ENCODE results near the gene NCOA7. TPM values are rescaled to one million over a fixed set of nuclear protein-coding genes. Genes with fewer than 3 reads are reported as not detected.
A peak's percentile ranks its signal among the peaks of the same experiment; 100 is the strongest.

NCOA7 gene
- total and polyA plus RNA-seq, 9 of the 15 experiments (the other 6 are each of a cell fraction or from before 2014, with no cell fraction given), result 5.8 to 14.6 (median 9.3) TPM

GRCh38 chr6:125865015-125865414 is 74.3 kb downstream of the NCOA7 start:
- H4K20me1 ChIP-seq (replicated peaks; ENCODE audit: control insufficient read depth, insufficient read depth, low read length), result no peaks in the 10 kb centered on the region
- H3K79me2 ChIP-seq (ENCODE audit: control insufficient read depth, insufficient read depth, low read length), result no peaks in the 10 kb centered on the region
- no peak overlapping the region for H3K4me3 ChIP-seq
- H3K9me3 ChIP-seq (replicated peaks; ENCODE audit: control insufficient read depth, insufficient read depth, low read depth, low read length), result no peaks in the 10 kb centered on the region
- H3K9me1 ChIP-seq (ENCODE audit: control insufficient read depth, insufficient read depth, low read length), result no peaks in the 10 kb centered on the region
- H3K27me3 ChIP-seq (ENCODE audit: control insufficient read depth in 2 of 2, insufficient read depth in 2 of 2, low read length in 2 of 2), result no peaks in the 10 kb centered on the region
- BruUV-seq (replicated peaks), result no TSS peak
- no peak overlapping the region for H3K27ac ChIP-seq (ENCODE audit: extremely low read depth, low read depth, low read length)
- no peak for TF ChIP-seq MXI1 (IDR thresholded peaks at IDR 0.05; ENCODE audit: low read depth, low read length)
- no peak for TF ChIP-seq ZNF75A (CRISPR knock-in tag; IDR thresholded peaks at IDR 0.05)
- no peak for TF ChIP-seq ZNF282 (CRISPR knock-in tag; IDR thresholded peaks at IDR 0.05)
- no peak for TF ChIP-seq ZNF592 (IDR thresholded peaks at IDR 0.05)
- TF ChIP-seq TBP (optimal IDR thresholded peaks at IDR 0.05; ENCODE audit: low read depth, low read length), result no peak
- TF ChIP-seq EP400 (IDR thresholded peaks at IDR 0.05), result no peak
- TF ChIP-seq HSF4 (CRISPR knock-in tag; IDR thresholded peaks at IDR 0.05; ENCODE audit: borderline replicate concordance), result no peak
- TF ChIP-seq EZH2 (IDR thresholded peaks at IDR 0.05; ENCODE audit: borderline replicate concordance, low read depth, low read length), result no peak
- no peak for TF ChIP-seq EGR1 (conservative IDR thresholded peaks at IDR 0.05)
- TF ChIP-seq MEIS2 (IDR thresholded peaks at IDR 0.05; ENCODE audit: partially characterized antibody), result no peak
- TF ChIP-seq SRSF3 (IDR thresholded peaks at IDR 0.05; ENCODE audit: insufficient read depth, low read length), result no peak
- TF ChIP-seq FOSL1 (tag; conservative IDR thresholded peaks at IDR 0.05), result no peak
- TF ChIP-seq TCFL5 (CRISPR knock-in tag; conservative IDR thresholded peaks at IDR 0.05), result no peak
- peak overlapping the region; percentile 76 for H2AFZ ChIP-seq (ENCODE audit: low read depth, low read length)
- ATAC-seq, result peak; percentile 25; the same call in 2 of the 3 replicates
- H3K9ac ChIP-seq (ENCODE audit: insufficient read depth in 1 of 2, low read depth in 2 of 2, low read length in 2 of 2), result peak overlapping the region in 1 of 2 experiments; percentile 24; a peak in 2 of 4 replicates
- CTCF ChIA-PET (ENCODE audit: low intra/inter-chr PET ratio), result no interaction called here
- WGBS (ENCODE audit: insufficient coverage, low coverage, missing lambda C conversion rate), result 31% methylated on average over 4 of the region's 4 CpGs
- DNase-seq (ENCODE audit: extremely low read depth in 1 of 4, low spot score in 3 of 4), result no peak
- POLR2A ChIA-PET, result interaction anchor here (0.7 kb wide), 1 partner anchor 85 kb away, joined by 3 read pairs; no protein-coding TSS in a partner anchor
- in situ Hi-C loops (cut with MboI), result no loop called here
- no peak for FAIRE-seq
- intact Hi-C loops (cut with micrococcal nuclease), result no loop called here
- H3K36me3 ChIP-seq (ENCODE audit: control insufficient read depth, insufficient read depth, low read length), result no peaks in the 10 kb centered on the region; the same call in 2 of the 3 replicates
- H3K4me1 ChIP-seq (replicated peaks in 1 of 2; ENCODE audit: control insufficient read depth in 2 of 2, insufficient read depth in 2 of 2, low read length in 2 of 2), result peaks cover 4 to 16% of the 10 kb centered on the region in 2 experiments; a peak in 3 of 5 replicates
- 0 out of 2 replicates have a peak overlapping the region, but pooled peaks have one; percentile 9 for H3K4me2 ChIP-seq (ENCODE audit: insufficient read depth, low read length)
